DND-41 (cell line): ENCODE measurements around the gene CYP19A1.

Experiments used
- EZH2 ChIP-seq: IDR thresholded peaks from 3 replicates; pipeline ENCODE4 v1.6.1; 2012; ENCODE audit warnings: borderline replicate concordance, low read depth, mild to moderate bottlenecking, moderate library complexity, low read length, inconsistent platforms; ENCODE audit not compliant: severe bottlenecking
- TF ChIP-seq, protein P1 (sequence below): IDR thresholded peaks from 2 replicates; pipeline ENCODE4 v1.5.1; 2012; ENCODE audit warnings: borderline replicate concordance, low read length, moderate library complexity, mild to moderate bottlenecking; ENCODE audit not compliant: poor library complexity, severe bottlenecking; ENCODE audit errors: extremely low read depth

DNA sequence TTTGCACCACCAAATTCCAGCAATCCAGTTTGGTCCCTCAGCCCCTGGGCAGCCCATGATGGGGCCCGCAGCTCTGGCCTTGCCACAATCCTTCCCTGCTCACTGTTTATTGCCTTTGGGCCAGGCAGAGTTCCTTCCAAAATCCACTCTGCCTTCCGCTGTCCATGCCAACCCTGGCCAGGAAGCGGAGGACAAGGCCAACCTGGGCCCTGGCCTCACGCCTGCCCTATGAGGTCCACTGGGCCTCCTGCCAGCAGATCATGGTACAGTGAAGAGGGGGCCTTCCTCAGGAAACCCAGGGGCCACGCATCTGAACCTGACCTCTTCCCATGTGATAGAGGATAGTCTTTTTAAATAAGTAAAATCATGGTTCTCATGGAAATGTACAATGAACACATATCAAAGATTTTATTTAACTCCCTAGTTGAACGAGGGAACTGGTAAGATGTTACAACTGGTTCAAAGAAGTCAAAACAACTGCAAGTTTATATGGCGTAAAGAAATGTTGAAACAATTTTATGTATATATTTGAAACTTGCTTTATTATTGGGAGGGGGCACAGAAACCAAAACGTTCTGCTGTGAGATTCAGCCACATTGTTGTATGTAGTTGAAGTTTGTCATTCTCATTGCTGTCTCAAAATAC is 147.8 kb downstream of the CYP19A1 start:
- TF ChIP-seq, protein P1, sequence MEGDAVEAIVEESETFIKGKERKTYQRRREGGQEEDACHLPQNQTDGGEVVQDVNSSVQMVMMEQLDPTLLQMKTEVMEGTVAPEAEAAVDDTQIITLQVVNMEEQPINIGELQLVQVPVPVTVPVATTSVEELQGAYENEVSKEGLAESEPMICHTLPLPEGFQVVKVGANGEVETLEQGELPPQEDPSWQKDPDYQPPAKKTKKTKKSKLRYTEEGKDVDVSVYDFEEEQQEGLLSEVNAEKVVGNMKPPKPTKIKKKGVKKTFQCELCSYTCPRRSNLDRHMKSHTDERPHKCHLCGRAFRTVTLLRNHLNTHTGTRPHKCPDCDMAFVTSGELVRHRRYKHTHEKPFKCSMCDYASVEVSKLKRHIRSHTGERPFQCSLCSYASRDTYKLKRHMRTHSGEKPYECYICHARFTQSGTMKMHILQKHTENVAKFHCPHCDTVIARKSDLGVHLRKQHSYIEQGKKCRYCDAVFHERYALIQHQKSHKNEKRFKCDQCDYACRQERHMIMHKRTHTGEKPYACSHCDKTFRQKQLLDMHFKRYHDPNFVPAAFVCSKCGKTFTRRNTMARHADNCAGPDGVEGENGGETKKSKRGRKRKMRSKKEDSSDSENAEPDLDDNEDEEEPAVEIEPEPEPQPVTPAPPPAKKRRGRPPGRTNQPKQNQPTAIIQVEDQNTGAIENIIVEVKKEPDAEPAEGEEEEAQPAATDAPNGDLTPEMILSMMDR, result no peak
- no peak for TF ChIP-seq EZH2
